NCI-H2227 (cell line): ENCODE results near the gene BET1L.
"Not testable (repeated sequence)": the region's sequence is repeated elsewhere in the genome, so short reads cannot be mapped to it uniquely, and the experiment has no call there.

Experiments
- DNase-seq: peaks from one replicate; lab custom pipeline; 2025; ENCODE audit not compliant: unreplicated experiment; lab: John Stamatoyannopoulos, UW

Gene BET1L

DNA sequence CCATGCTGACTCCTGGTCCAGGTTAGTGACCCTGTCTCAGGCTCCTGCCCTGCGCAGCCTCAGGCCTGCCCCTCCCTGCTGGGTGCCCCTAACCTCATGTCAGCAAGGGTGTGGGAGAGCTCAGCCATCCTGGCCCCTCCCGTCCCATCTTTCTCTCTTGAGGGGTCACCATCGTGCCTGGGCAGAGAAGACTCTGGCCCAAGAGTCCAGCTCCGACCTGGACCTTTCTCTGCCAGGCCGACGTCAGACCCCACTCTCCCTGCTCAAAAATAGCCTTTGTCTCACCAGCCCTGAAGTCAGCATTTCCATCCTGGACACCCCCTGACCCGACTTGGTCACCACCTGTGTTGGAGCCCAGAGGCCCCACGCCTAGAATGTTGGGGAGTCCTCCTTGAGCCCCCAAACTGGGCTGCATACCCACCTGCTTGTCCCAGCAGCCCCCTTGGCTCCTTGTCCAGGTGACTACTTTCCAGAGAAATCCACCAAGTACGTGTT lies 9.4 kb downstream of the BET1L start:
- DNase-seq, result no peak

DNA sequence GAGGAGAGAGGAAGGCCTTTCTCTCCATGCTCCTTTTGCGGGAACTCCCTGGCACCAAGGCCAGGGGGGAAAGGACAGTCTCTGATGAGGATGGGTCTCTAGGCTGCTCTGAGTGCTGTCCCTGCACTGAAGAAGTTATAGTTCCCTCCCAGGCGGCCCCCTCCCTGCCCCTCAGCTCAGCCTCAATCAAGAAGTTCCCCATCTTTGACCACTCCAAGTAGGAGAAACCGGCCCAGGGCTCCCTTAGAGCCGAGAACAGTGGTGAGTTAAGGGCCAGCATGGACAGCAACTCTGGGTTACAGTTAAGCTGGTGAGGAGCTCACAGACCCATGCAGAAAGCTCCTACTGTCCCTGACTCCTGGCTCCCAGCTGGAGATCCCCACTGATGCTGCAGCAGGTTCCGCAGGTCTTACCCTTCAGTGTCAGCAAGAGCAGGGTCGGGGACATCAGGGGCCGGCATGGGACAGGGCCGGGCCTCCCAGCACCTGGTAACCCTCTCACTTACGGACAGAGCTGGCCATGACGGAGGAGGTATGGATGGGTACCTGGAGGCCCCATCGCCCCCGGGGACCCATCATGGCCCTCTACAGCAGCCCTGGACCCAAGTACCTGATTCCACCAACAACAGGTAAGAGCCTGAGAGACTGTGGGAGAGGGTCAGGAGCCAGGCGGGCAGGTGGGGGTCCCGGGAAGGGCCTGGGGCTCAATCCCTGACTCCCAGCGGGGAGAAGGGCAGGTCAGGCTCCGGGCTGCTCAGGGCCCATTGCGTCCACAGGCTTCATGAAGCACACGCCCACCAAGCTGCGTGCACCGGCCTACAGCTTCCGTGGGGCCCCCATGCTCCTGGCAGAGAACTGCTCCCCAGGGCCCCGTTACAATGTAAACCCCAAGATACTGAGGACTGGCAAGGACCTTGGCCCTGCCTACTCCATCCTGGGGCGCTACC lies 10.1 kb downstream of the BET1L start:
- DNase-seq, result no peak

DNA sequence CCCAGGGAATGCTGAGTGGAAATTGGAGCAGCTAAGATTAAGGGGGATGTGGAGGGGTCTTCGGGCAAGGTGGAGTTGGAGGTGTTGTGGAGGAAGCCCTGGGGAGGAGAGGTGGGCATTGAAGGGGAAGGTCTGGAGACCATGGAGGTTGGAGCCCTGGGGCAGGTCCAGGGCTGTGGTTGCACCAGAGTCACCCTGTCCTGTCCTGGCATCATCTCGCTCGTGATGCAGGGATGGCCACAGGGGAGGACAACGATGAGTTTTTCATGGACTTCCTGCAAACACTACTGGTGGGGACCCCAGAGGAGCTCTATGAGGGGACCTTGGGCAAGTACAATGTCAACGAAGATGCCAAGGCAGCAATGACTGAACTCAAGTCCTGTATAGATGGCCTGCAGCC lies 13.7 kb downstream of the BET1L start:
- DNase-seq, result not testable (repeated sequence)

DNA sequence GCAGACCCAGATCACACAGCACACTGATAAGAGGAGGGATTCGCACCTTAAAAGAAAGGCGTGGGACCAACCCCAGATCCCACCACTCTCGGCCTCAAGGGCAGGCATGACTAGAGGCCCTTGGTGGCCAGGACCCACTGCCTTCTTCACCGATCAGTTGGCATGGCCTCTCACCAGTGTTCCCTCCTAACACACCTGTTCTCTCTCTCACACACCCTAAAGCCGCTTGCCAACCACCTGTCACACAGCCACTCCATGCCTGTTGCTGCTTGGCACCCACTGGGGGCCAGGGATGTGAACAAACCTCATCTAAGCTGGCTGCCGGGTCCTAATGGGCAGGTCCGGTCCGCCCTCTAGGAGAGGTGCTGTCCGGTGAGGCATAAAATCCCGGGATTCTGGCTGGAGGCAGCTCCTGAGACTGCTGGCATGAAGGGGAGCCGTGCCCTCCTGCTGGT lies 14.5 kb downstream of the BET1L start, which contains the start of gene SCGB1C1:
Gene SCGB1C1, plus strand, starts transcription at position 405 of the 455 bp plus-strand sequence. Its CDS starts 22 bp downstream, at position 427.
- not testable (repeated sequence) for DNase-seq

DNA sequence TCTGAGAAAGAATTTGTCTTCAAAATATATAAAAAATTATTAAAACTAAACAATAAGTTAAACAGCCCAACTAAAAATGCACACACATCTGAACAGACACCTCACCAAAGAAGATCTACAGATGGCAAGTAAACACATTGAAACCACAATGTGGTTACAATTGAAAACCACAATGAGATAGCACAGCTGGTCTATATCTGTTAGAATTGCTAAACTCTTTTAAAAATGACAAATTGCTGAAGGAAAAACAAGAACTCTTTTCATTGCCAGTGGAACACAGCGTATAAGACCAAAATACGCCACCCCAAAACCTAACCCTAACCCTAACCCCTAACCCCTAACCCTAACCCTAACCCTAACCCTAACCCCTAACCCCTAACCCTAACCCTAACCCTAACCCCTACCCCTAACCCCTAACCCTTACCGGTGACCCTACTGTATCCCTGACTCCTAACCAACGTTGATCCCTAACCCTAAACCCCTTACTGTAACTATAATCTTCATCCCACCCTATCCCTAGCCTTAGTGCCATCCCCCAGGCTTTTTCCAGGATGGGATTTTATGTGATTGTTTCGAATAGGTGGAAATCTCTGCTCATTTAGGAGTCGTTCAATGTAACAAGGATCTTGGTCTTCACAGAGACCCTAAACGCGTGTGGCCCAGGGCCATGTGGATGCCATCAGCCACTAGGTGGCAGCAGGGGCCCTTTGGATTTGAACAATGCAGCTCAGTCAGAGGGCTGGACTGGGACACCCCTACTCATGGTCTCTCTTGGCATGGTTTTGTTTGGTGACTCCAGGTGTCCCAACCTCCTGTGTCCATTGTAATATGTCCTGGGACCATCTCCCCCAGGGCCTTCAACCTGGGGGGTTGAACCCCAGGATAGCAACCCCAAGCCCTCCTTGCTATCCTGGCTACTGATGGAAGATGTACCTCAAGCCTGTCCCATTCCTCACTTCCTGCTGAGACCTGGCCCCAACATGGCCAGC lies 15.4 kb downstream of the BET1L start:
- DNase-seq, result not testable (repeated sequence)

DNA sequence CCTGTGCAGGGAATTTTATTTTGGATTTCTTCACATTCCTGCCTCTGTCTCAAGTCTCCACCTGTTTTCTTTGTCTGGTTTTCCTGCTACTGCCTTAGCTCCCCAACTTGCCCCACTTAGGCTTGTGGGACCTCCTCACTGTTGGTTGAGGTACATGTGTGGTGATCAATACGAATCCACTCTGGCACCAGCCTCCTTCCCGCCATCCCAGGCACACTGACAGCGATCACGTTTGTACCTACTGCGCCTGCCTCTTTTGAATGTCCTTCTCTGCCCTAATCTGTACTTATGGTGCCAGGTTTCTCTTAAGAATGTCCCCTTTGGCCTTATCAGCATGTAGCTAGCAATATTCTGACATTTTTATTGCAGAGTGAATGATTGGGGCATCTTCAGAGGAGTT lies 16.7 kb downstream of the BET1L start:
- DNase-seq, result not testable (repeated sequence)

DNA sequence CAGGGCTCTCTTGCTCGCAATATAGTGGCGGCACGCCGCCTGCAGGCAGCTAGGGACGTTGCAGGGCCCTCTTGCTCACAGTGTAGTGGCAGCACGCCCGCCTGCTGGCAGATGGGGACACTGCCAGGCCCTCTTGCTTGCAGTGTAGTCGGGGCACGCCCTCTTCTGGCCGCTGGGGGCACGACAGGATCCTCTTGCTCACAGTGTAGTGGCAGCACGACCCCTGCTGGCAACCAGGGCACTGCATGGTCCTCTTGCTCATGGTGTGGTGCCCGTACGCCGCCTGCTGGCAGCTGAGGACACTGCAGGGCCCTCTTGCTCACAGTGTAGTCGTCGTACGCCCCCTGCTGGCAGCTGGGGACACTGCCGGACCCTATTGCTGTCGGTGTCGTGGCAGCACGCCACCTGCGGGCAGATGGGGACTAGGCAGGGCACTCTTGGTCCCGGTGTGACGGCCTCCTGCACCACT lies 17.3 kb downstream of the BET1L start:
- not testable (repeated sequence) for DNase-seq

DNA sequence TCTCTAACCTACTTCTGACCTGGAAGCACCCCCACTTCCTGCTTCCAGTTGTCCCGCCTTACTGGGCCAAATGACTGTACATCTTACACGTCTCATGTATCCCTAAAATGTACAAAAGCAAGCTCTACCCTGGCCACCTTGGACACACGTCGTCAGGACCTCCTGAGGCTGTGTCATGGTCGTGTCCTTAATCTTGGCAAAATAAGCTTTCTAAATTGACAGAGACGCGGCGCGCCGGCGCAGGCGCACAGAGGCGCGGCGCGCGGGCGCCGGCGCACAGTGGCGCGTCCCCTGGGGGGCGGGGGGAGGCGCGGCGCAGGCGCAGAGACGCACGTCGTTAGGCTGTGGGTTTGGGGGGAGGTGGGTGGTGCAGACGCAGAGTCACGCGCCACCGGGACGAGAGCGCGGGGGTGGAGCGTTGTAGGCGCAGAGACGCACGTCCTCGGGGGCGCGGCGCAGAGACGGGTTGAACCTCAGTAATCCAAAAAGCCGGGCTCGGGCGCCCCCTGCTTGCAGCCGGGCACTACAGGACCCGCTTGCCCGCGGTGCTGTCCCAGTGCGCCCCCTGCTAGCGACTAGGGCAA lies 17.9 kb downstream of the BET1L start:
- DNase-seq, result not testable (repeated sequence)

DNA sequence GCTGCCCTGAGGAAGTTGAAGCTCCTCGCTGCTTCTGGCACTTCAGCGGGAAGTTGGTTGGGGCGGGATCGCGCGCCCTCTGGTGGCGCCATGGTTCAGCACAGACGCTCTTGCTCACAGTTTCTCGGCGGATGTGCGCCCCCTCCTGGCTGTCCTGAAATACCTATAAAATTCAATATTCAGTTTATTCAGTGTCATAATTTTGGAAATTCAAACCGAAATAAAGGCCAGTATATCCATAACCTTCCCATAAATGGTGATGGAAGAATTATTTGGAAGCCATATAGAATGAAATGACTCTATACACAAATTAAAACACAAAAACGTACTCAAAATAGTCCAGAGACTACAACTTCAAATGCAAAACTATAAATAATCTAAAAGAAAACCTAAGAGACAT lies 27.0 kb downstream of the BET1L start:
- not testable (repeated sequence) for DNase-seq
